ENCODE measurements around the gene CCDC38. TPM values are rescaled to one million over a fixed set of nuclear protein-coding genes. Genes with fewer than 3 reads are reported as not detected.

Gene CCDC38
- total RNA-seq, 1 experiment from 2014 or later, result 0.26 TPM

- no peak for DNase-seq (ENCODE audit: low spot score)
- Histone ChIP-seq H3K36me3 (ENCODE audit: insufficient read depth, low read length, poor library complexity, severe bottlenecking) (no peaks in the 10 kb centered on the region), H3K4me3 (ENCODE audit: low read depth, low read length, poor library complexity, severe bottlenecking) (no peak overlapping the region), H3K27me3 (replicated peaks; ENCODE audit: insufficient read depth, low read depth, low read length, poor library complexity) (no peaks in the 10 kb centered on the region), H3K4me1 (ENCODE audit: insufficient read depth, low read length, poor library complexity, severe bottlenecking) (no peaks in the 10 kb centered on the region), H3K27ac (ENCODE audit: low read depth, low read length, poor library complexity, severe bottlenecking) (no peak overlapping the region), H3K9me3 (ENCODE audit: low read depth, low read length, poor library complexity, severe bottlenecking) (no peaks in the 10 kb centered on the region)
- BruUV-seq (replicated peaks), result no TSS peak
- TF ChIP-seq CTCF (conservative IDR thresholded peaks at IDR 0.05; ENCODE audit: low read depth, low read length), result no peak
- no peak for TF ChIP-seq EZH2 (IDR thresholded peaks at IDR 0.05; ENCODE audit: borderline replicate concordance, low read depth, low read length, poor library complexity, severe bottlenecking)
- POLR2A ChIA-PET (ENCODE audit: low non-redundant PET), result no interaction called here
- CTCF ChIA-PET, result interaction anchor here (0.9 kb wide), 1 partner anchor 16 kb away, joined by 3 read pairs; no protein-coding TSS in a partner anchor
- intact Hi-C loops (cut with micrococcal nuclease; ENCODE audit: unreplicated experiment), result no loop called here
Measured at GRCh38 chr12:95982602-95983001, 40.2 kb upstream of the CCDC38 start.

- no peaks in the 10 kb centered on the region for H3K9me3 ChIP-seq (ENCODE audit: low read depth, low read length, poor library complexity, severe bottlenecking)
- H3K36me3 ChIP-seq (ENCODE audit: insufficient read depth, low read length, poor library complexity, severe bottlenecking), result no peaks in the 10 kb centered on the region
- TF ChIP-seq CTCF (conservative IDR thresholded peaks at IDR 0.05; ENCODE audit: low read depth, low read length) (no peak), EZH2 (IDR thresholded peaks at IDR 0.05; ENCODE audit: borderline replicate concordance, low read depth, low read length, poor library complexity, severe bottlenecking) (no peak)
- CTCF ChIA-PET, result no interaction called here
- no TSS peak for BruUV-seq (replicated peaks)
- H3K27me3 ChIP-seq (replicated peaks; ENCODE audit: insufficient read depth, low read depth, low read length, poor library complexity), result no peaks in the 10 kb centered on the region
- H3K4me3 ChIP-seq (ENCODE audit: low read depth, low read length, poor library complexity, severe bottlenecking), result no peak overlapping the region
- H3K27ac ChIP-seq (ENCODE audit: low read depth, low read length, poor library complexity, severe bottlenecking), result no peak overlapping the region
- H3K4me1 ChIP-seq (ENCODE audit: insufficient read depth, low read length, poor library complexity, severe bottlenecking), result no peaks in the 10 kb centered on the region
- DNase-seq (ENCODE audit: low spot score), result no peak
- POLR2A ChIA-PET (ENCODE audit: low non-redundant PET), result no interaction called here
- intact Hi-C loops (cut with micrococcal nuclease; ENCODE audit: unreplicated experiment), result no loop called here
Measured at GRCh38 chr12:95980437-95980836, 38.0 kb upstream of the CCDC38 start.

- no peaks in the 10 kb centered on the region for H3K4me1 ChIP-seq (ENCODE audit: insufficient read depth, low read length, poor library complexity, severe bottlenecking)
- CTCF ChIA-PET, result no interaction called here
- H3K9me3 ChIP-seq (ENCODE audit: low read depth, low read length, poor library complexity, severe bottlenecking), result no peaks in the 10 kb centered on the region
- no peak for DNase-seq (ENCODE audit: low spot score)
- no peaks in the 10 kb centered on the region for H3K36me3 ChIP-seq (ENCODE audit: insufficient read depth, low read length, poor library complexity, severe bottlenecking)
- no peak overlapping the region for H3K4me3 ChIP-seq (ENCODE audit: low read depth, low read length, poor library complexity, severe bottlenecking)
- H3K27ac ChIP-seq (ENCODE audit: low read depth, low read length, poor library complexity, severe bottlenecking), result no peak overlapping the region
- no TSS peak for BruUV-seq (replicated peaks)
- intact Hi-C loops (cut with micrococcal nuclease; ENCODE audit: unreplicated experiment), result no loop called here
- TF ChIP-seq EZH2 (IDR thresholded peaks at IDR 0.05; ENCODE audit: borderline replicate concordance, low read depth, low read length, poor library complexity, severe bottlenecking), result no peak
- TF ChIP-seq CTCF (conservative IDR thresholded peaks at IDR 0.05; ENCODE audit: low read depth, low read length), result no peak
- POLR2A ChIA-PET (ENCODE audit: low non-redundant PET), result no interaction called here
- H3K27me3 ChIP-seq (replicated peaks; ENCODE audit: insufficient read depth, low read depth, low read length, poor library complexity), result no peaks in the 10 kb centered on the region
Measured at GRCh38 chr12:95978774-95979173, 36.4 kb upstream of the CCDC38 start.
